ENCODE data around the gene NTSR1. TPM values are rescaled to one million over a fixed set of nuclear protein-coding genes. Genes with fewer than 3 reads are reported as not detected.

NTSR1 gene
- total RNA-seq, 1 donor from 2014 or later, result not detected

- H3K4me1 Mint-ChIP-seq, result peaks cover 6% of the 10 kb centered on the region
- ATAC-seq (ENCODE audit: low read depth) (no peak), DNase-seq (no peak)
- H3K27ac Mint-ChIP-seq, result no peak overlapping the region
- POLR2A ChIA-PET, result no interaction called here
- H3K9me3 Mint-ChIP-seq, result peaks cover 18% of the 10 kb centered on the region
- no peaks in the 10 kb centered on the region for H3K36me3 Mint-ChIP-seq (ENCODE audit: low read depth)
- no peak for TF ChIP-seq CTCF (IDR thresholded peaks at IDR 0.05)
- no peak overlapping the region for H3K4me3 Mint-ChIP-seq
- CTCF ChIA-PET, result no interaction called here
- intact Hi-C loops (cut with micrococcal nuclease), result no loop called here
- H3K27me3 Mint-ChIP-seq, result peaks cover 40% of the 10 kb centered on the region
Measured at GRCh38 chr20:62723768-62724450, 15.3 kb downstream of the NTSR1 start.

DNA sequence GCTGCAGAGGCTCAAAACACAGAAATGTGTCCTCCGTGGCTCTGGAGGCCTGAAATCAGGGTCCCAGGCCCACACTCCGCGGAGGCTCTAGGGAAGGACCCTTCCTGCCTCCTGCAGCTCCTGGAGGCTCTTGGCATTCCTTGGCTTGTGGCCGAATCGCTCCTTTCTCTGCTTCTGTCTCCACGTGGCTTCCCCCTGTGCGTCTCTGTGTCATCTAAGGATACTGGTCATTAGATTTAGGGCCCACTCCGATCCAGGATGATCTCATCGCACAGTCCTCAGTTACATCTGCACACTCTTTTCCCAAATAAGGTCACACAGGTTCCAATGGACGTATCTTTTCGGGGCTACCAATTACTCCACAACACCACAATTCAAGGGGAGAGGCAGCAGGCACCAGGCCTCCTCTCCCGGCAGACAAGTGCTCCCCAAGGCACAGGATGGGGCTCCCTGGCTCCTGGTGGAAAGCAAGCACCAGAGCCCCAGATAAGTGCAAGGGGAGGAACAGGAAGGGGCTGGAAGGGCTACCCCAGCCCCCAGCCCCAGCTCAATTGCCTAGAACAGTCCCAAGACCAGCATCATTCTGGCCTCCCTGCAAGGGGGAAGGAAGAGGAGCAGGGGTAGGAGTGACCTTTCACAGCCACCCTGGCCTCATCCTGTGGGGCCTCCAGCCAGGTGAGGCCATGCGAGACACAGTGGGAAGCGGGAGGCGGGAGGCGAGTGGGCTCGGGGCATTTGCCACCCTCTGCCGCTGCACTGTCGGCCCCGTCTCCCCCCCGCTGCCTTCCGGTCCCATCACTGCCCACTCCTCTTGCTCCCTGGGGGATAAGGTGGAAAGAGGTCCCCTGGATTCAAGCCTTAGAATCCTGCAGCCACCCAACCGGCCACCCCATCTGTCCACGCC lies 16.3 kb downstream of the NTSR1 start:
- TF ChIP-seq CTCF (IDR thresholded peaks at IDR 0.05), result no peak
- Mint-ChIP-seq H3K4me1 (peaks cover 6% of the 10 kb centered on the region), H3K27ac (no peak overlapping the region), H3K9me3 (peaks cover 12% of the 10 kb centered on the region), H3K36me3 (ENCODE audit: low read depth) (no peaks in the 10 kb centered on the region), H3K4me3 (no peak overlapping the region), H3K27me3 (peaks cover 41% of the 10 kb centered on the region)
- ChIA-PET POLR2A (no interaction called here), CTCF (no interaction called here)
- intact Hi-C loops (cut with micrococcal nuclease), result no loop called here
- no peak for DNase-seq
- no peak for ATAC-seq (ENCODE audit: low read depth)

DNA sequence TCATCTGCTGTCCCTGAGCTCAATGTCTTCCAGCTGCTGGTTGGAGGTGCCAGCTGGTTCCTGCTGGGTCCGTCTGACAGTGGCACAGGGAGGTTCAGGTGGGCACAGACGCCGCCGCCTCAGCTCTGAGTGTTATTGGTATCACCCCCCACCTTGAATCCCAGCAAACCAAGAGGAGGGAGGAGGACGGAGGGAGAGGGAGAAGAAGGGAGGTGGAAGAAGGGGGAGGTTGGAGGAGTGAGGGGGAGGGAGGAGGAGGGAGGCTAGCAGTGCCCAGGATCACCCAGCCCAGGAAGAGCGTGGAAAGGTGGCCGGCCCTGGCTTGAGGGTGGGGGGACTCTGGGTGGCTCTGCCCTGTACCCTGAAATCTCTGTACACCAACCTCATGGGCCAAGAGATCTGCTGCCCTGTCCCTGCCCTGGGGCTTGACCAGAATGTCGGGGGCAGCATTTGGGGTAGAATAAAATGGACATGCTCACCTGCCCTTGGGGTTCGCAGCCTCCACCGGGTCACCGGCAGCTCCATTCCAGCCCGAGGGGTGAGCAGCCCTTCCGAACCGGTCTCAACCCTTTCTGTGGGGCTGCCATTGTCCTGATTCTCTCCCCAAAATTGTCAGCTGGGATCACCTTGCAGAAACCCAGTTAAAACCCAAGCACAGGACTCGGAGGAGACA lies 17.1 kb downstream of the NTSR1 start:
- H3K36me3 Mint-ChIP-seq (ENCODE audit: low read depth), result no peaks in the 10 kb centered on the region
- H3K4me1 Mint-ChIP-seq, result peaks cover 6% of the 10 kb centered on the region
- ATAC-seq (ENCODE audit: low read depth) (no peak), DNase-seq (no peak)
- TF ChIP-seq CTCF (IDR thresholded peaks at IDR 0.05), result no peak
- CTCF ChIA-PET, result no interaction called here
- POLR2A ChIA-PET, result no interaction called here
- peaks cover 46% of the 10 kb centered on the region for H3K27me3 Mint-ChIP-seq
- intact Hi-C loops (cut with micrococcal nuclease), result no loop called here
- no peak overlapping the region for H3K27ac Mint-ChIP-seq
- H3K9me3 Mint-ChIP-seq, result peaks cover 7% of the 10 kb centered on the region
- H3K4me3 Mint-ChIP-seq, result no peak overlapping the region

DNA sequence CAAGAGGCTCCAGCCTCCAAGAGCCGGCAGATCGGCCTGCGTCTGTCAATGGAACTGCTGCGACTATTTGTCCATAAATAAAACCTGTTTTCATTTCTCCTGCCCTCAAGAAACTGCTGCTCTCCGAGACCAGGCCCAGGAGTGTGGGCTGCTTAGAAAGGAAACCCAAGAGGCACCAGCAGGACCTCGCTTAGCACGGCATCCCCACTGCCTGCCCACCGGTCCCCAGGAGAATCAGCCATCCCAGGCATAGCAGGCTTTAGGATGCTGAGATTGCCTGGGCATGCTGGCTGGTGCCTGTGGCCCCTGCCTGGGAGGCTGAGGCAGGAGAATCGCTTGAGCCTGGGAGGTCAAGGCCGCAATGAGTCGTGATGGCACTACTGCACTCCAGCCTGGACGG lies 17.6 kb downstream of the NTSR1 start:
- ChIA-PET POLR2A (no interaction called here), CTCF (no interaction called here)

More for the DNA sequence above, 17.6 kb downstream of the NTSR1 start:
- H3K4me3 Mint-ChIP-seq, result no peak overlapping the region
- no peak overlapping the region for H3K27ac Mint-ChIP-seq
- no peaks in the 10 kb centered on the region for H3K36me3 Mint-ChIP-seq (ENCODE audit: low read depth)
- peaks cover 6% of the 10 kb centered on the region for H3K4me1 Mint-ChIP-seq
- intact Hi-C loops (cut with micrococcal nuclease), result no loop called here
- peaks cover 47% of the 10 kb centered on the region for H3K27me3 Mint-ChIP-seq
- ATAC-seq (ENCODE audit: low read depth) (no peak), DNase-seq (no peak)
- peaks cover 7% of the 10 kb centered on the region for H3K9me3 Mint-ChIP-seq
- TF ChIP-seq CTCF (IDR thresholded peaks at IDR 0.05), result no peak
